A673 (cell line): ENCODE data around the gene LUC7L.

Source experiments
- CTCF ChIP-seq: fragments of 300-800, 200-600 bp; sonication (generic); conservative IDR thresholded peaks from 2 replicates; pipeline ENCODE4 v1.5.1; 2017; ENCODE audit warnings: low read depth, mild to moderate bottlenecking, antibody characterized with exemption, low read length, moderate library complexity, mixed read lengths
- EZH2 ChIP-seq: fragments of 200-600 bp; sonication (generic); IDR thresholded peaks from 2 replicates; pipeline ENCODE4 v1.6.1; 2017; ENCODE audit warnings: borderline replicate concordance, low read depth, mild to moderate bottlenecking, mixed read lengths, antibody characterized with exemption, low read length; ENCODE audit not compliant: poor library complexity, severe bottlenecking

DNA sequence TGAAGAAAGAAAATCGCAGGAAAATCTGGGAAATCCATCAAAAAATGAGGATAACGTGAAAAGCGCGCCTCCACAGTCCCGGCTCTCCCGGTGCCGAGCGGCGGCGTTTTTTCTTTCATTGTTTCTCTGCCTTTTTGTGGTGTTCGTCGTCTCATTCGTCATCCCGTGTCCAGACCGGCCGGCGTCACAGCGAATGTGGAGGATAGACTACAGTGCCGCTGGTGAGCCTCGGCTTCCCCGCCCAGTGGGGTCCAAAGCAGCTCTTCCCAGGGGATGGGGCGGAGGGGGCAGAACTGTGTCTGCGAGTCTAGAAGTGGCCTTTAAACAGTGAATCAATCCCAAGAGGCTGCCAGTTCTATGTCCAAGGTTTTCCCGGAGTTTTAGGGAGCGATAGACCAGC lies 25.2 kb upstream of the LUC7L start:
- TF ChIP-seq CTCF (no peak), EZH2 (no peak)
